A549 (cell line): ENCODE measurements around the gene FOXS1. TPM values are rescaled to one million over a fixed set of nuclear protein-coding genes. Genes with fewer than 3 reads are reported as not detected.

Experiments used
- ATAC-seq, 2 experiments: fragments of 200-7000 bp in 1 of 2; fragments of >200 bp in 1 of 2; cut with Nextera tagmentation in 1 of 2; cut with Tn5 transposase in 1 of 2; 3 replicates each; pipeline versions ENCODE4 v1.8.0 to v1.9.1; 2018 to 2020; ENCODE audit warnings: mild to moderate bottlenecking in 1 of 2, moderate library complexity in 1 of 2
- CTCF ChIA-PET: fragments of 300-600 bp; sonication (Branson Sonifier 250); formaldehyde crosslinking; extraction: SDS; loops from one replicate; lab custom pipeline; 2021; ENCODE audit warnings: antibody characterized with exemption, inconsistent platforms; lab: Yijun Ruan, JAX
- POLR2A ChIA-PET: fragments of 350-600 bp; formaldehyde crosslinking; extraction: SDS; loops from one replicate; lab custom pipeline; 2021; ENCODE audit warnings: antibody characterized with exemption, inconsistent platforms; lab: Yijun Ruan, JAX
- DNase-seq, 2 experiments: peaks; one replicate each; pipeline versions ENCODE4 v3.0.0 to v3.0.0-alpha.2; 2011 to 2016; ENCODE audit warnings: low read depth in 1 of 2, low spot score in 1 of 2
- FAIRE-seq: peaks from 2 replicates; lab custom pipeline; 2011; peaks lifted over from hg19 to GRCh38; lab: Jason Lieb, UNC
- H3K27ac ChIP-seq, 2 experiments: fragments of >200 bp; sonication (Bioruptor Twin); formaldehyde crosslinking; 3 replicates each; pipeline ENCODE4 v1.5.1; 2016 to 2017
- H3K4me1 ChIP-seq: fragments of >200 bp; sonication (Bioruptor Twin); formaldehyde crosslinking; 3 replicates; pipeline ENCODE4 v1.6.1; 2016
- H3K4me2 ChIP-seq: fragments of >200 bp; sonication (Bioruptor Twin); formaldehyde crosslinking; 3 replicates; pipeline ENCODE4 v1.6.1; 2016
- H3K4me3 ChIP-seq: fragments of >200 bp; sonication (Bioruptor Twin); formaldehyde crosslinking; 3 replicates; pipeline ENCODE4 v1.5.1; 2016
- H3K9me3 ChIP-seq: fragments of >200 bp; sonication (Bioruptor Twin); formaldehyde crosslinking; 3 replicates; pipeline ENCODE4 v1.6.1; 2016
- BHLHE40 ChIP-seq: IDR thresholded peaks from 2 replicates; pipeline ENCODE4 v1.6.1; 2012; ENCODE audit warnings: low read depth, low read length, inconsistent platforms
- CHD2 ChIP-seq: fragments of 150-350 bp; IDR thresholded peaks from 2 replicates; pipeline ENCODE4 v1.6.1; 2014; ENCODE audit warnings: low read length; ENCODE audit not compliant: partially characterized antibody
- EHMT2 ChIP-seq: fragments of 200-600 bp; sonication (generic); IDR thresholded peaks from 2 replicates; pipeline ENCODE4 v1.6.1; 2016; ENCODE audit warnings: antibody characterized with exemption, low read depth, mild to moderate bottlenecking, moderate library complexity
- ELK1 ChIP-seq: fragments of 150-350 bp; IDR thresholded peaks from 2 replicates; pipeline ENCODE4 v1.6.1; 2014; ENCODE audit warnings: low read depth, mild to moderate bottlenecking, low read length
- EP300 ChIP-seq, 2 experiments: fragments of >200 bp; sonication (Bioruptor Twin); formaldehyde crosslinking; IDR thresholded peaks; 2 replicates in 1 of 2; 3 replicates in 1 of 2; pipeline ENCODE4 v1.6.1; 2016 to 2017
- FOSB ChIP-seq: fragments of 250-450 bp; sonication (Bioruptor Pico); IDR thresholded peaks from 2 replicates; pipeline ENCODE4 v1.5.0; 2020; ENCODE audit warnings: mild to moderate bottlenecking, moderate library complexity
- GATA3 ChIP-seq: IDR thresholded peaks from 2 replicates; pipeline ENCODE4 v1.6.1; 2012; ENCODE audit warnings: borderline replicate concordance
- HDAC2 ChIP-seq: fragments of 200-600 bp; sonication (generic); IDR thresholded peaks from 2 replicates; pipeline ENCODE4 v1.6.1; 2016
- HEYL ChIP-seq: fragments of 250-450 bp; sonication (Bioruptor Pico); IDR thresholded peaks from 2 replicates; pipeline ENCODE4 v1.8.0; 2021; ENCODE audit warnings: mild to moderate bottlenecking, moderate library complexity
- HOXA7 ChIP-seq: fragments of 250-450 bp; sonication (Bioruptor Pico); IDR thresholded peaks from 2 replicates; pipeline ENCODE4 v1.5.0; 2020; ENCODE audit warnings: mild to moderate bottlenecking, moderate library complexity
- MAX ChIP-seq: IDR thresholded peaks from 2 replicates; pipeline ENCODE4 v1.6.1; 2012
- MAZ ChIP-seq: fragments of 150-350 bp; IDR thresholded peaks from 2 replicates; pipeline ENCODE4 v1.6.1; 2014; ENCODE audit warnings: antibody characterized with exemption, low read depth, low read length, borderline replicate concordance
- NFE2L2 ChIP-seq: fragments of 150-350 bp; conservative IDR thresholded peaks from 2 replicates; pipeline ENCODE4 v1.6.1; 2014; ENCODE audit warnings: low read length
- NPAS2 ChIP-seq: fragments of 250-450 bp; sonication (Bioruptor Pico); IDR thresholded peaks from 2 replicates; pipeline ENCODE4 v1.8.0; 2022; ENCODE audit warnings: mild to moderate bottlenecking, moderate library complexity, borderline replicate concordance
- NR3C1 ChIP-seq: fragments of >200 bp; sonication (Bioruptor Twin); formaldehyde crosslinking; IDR thresholded peaks from 3 replicates; pipeline ENCODE4 v1.6.1; 2017
- POLR2A ChIP-seq: IDR thresholded peaks from 2 replicates; pipeline ENCODE4 v1.6.1; 2012; ENCODE audit warnings: mild to moderate bottlenecking, low read length
- POLR2AphosphoS2 ChIP-seq: conservative IDR thresholded peaks from 2 replicates; pipeline ENCODE4 v1.6.1; 2012; ENCODE audit warnings: low read length, improper control_type of control experiment, inconsistent platforms
- RFX5 ChIP-seq: fragments of 450-650 bp; IDR thresholded peaks from 2 replicates; pipeline ENCODE4 v1.7.1; 2014; ENCODE audit warnings: antibody characterized with exemption, mild to moderate bottlenecking, moderate library complexity
- RNF2 ChIP-seq: fragments of 200-600 bp; sonication (generic); IDR thresholded peaks from 2 replicates; pipeline ENCODE4 v1.6.1; 2016; ENCODE audit warnings: low read depth, mild to moderate bottlenecking, antibody characterized with exemption, moderate library complexity, borderline replicate concordance
- USF2 ChIP-seq: fragments of 450-650 bp; IDR thresholded peaks from 2 replicates; pipeline ENCODE4 v1.6.1; 2014; ENCODE audit warnings: antibody characterized with exemption
- ZFP36 ChIP-seq: fragments of 450-650 bp; IDR thresholded peaks from 2 replicates; pipeline ENCODE4 v1.6.1; 2014; ENCODE audit warnings: borderline replicate concordance; ENCODE audit not compliant: partially characterized antibody
- WGBS: methylation state at CpG from one replicate; pipeline ENCODE4 v1.1.6; 2017; ENCODE audit errors: missing lambda C conversion rate; 5-methylcytosine and 5-hydroxymethylcytosine counted together
- polyA plus RNA-seq, 4 experiments: library from polyadenylated mRNA; depleted of rRNA in 3 of 4; stranded (reverse); fragments of >200 nt; fragmentation: RNase III in 1 of 4; extraction: RNeasy Plus Mini Kit Qiagen cat#74134 plus additional on column Dnase treatment in 1 of 4; gene quantifications; 2 replicates in 3 of 4; 3 replicates in 1 of 4; pipeline ENCODE4 v1.2.3, GENCODE V29; 2011 to 2017

FOXS1 gene
- polyA plus RNA-seq, 2 of the 4 experiments (the other 2 are of a cell fraction): 1.5 to 3.7 TPM

- POLR2A ChIA-PET: interaction anchor here (0.6 kb wide), 1 partner anchor 8 kb away, joined by 3 read pairs; no protein-coding TSS in a partner anchor
- H3K9me3 ChIP-seq: no peaks in the 10 kb centered on the region
- 11% methylated on average over 11 of the region's 20 CpGs for WGBS
- CTCF ChIA-PET: interaction anchor here (0.7 to 5.7 kb wide), 7 partner anchors 9 to 135 kb away, joined by 3 to 64 read pairs (median 4); partner anchors contain the start of gene PDRG1
- H3K4me3 ChIP-seq: peak overlapping the region; percentile 57
- ATAC-seq (peak; percentile 31 to 61; a peak in 4 of 6 replicates), DNase-seq (no peak), FAIRE-seq (no peak)
- peaks cover 15% of the 10 kb centered on the region for H3K4me1 ChIP-seq
- H3K4me2 ChIP-seq: peak overlapping the region; percentile 98
- H3K27ac ChIP-seq: peak overlapping the region; percentile 28 to 82; a peak in 5 of 6 replicates
- TF ChIP-seq HDAC2: no peak
- no peak for TF ChIP-seq FOSB (CRISPR knock-in tag)
- TF ChIP-seq EHMT2: no peak
- no peak for TF ChIP-seq ZFP36
- TF ChIP-seq POLR2AphosphoS2: no peak
- TF ChIP-seq ELK1: no peak
- TF ChIP-seq NR3C1: no peak
- no peak for TF ChIP-seq NFE2L2
- no peak for TF ChIP-seq CHD2
- no peak for TF ChIP-seq NPAS2 (CRISPR knock-in tag)
- TF ChIP-seq HEYL (CRISPR knock-in tag): no peak
- no peak for TF ChIP-seq EP300 (IDR thresholded peaks at IDR 0.05)
- no peak for TF ChIP-seq HOXA7 (CRISPR knock-in tag)
- TF ChIP-seq MAX: no peak
- TF ChIP-seq GATA3: no peak
- no peak for TF ChIP-seq BHLHE40
- TF ChIP-seq RNF2: no peak
- no peak for TF ChIP-seq POLR2A
- no peak for TF ChIP-seq USF2
Observed at GRCh38 chr20:31861135-31861384, 15.7 kb upstream of the FOXS1 start.

GRCh38 chr20:31860390-31861134, 15.2 kb upstream of the FOXS1 start:
- Histone ChIP-seq H3K4me1 (peaks cover 15% of the 10 kb centered on the region), H3K27ac (peak overlapping the region; percentile 28 to 82; a peak in 5 of 6 replicates), H3K9me3 (no peaks in the 10 kb centered on the region), H3K4me2 (peak overlapping the region; percentile 98), H3K4me3 (peak overlapping the region; percentile 57)
- peak in 1 of 2 experiments; percentile 44 for DNase-seq
- peak; percentile 16 to 59; a peak in 5 of 6 replicates for ATAC-seq
- ChIA-PET POLR2A (no interaction called here), CTCF (interaction anchor here (0.7 to 11.6 kb wide), 11 partner anchors 8 to 231 kb away, joined by 3 to 193 read pairs (median 4); partner anchors contain the start of gene PDRG1)
- FAIRE-seq: no peak
- 30% methylated on average over 15 of the region's 15 CpGs for WGBS
- no peak for TF ChIP-seq MAZ
- TF ChIP-seq ZFP36: peak; percentile 47

- no peak for FAIRE-seq
- peaks cover 15% of the 10 kb centered on the region for H3K4me1 ChIP-seq
- ATAC-seq: no peak
- 64% methylated on average over 7 of the region's 7 CpGs for WGBS
- H3K4me3 ChIP-seq: no peak overlapping the region
- no peak overlapping the region for H3K27ac ChIP-seq
- POLR2A ChIA-PET: no interaction called here
- peak overlapping the region; percentile 98; the same call in 2 of the 3 replicates for H3K4me2 ChIP-seq
- CTCF ChIA-PET: interaction anchor here (0.6 to 11.6 kb wide), 9 partner anchors 7 to 240 kb away, joined by 3 to 193 read pairs (median 4); partner anchors contain the start of gene PDRG1
- TF ChIP-seq RFX5: no peak
- H3K9me3 ChIP-seq: no peaks in the 10 kb centered on the region
- no peak for DNase-seq
Observed at GRCh38 chr20:31859998-31860380, 14.6 kb upstream of the FOXS1 start.
